Fibroblast of skin of right biceps (primary cell): ENCODE results near the gene AFAP1.
"Not testable (repeated sequence)": the region's sequence is repeated elsewhere in the genome, so short reads cannot be mapped to it uniquely, and the experiment has no call there.

Source experiments
- DNase-seq: peaks from one replicate; pipeline ENCODE4 v3.0.0-alpha.2; 2013

Gene AFAP1

GRCh38 chr4:7945709-7946380, 6.2 kb upstream of the AFAP1 start:
- no peak for DNase-seq

GRCh38 chr4:7944599-7945220, 5.0 kb upstream of the AFAP1 start:
- DNase-seq, result no peak

DNA sequence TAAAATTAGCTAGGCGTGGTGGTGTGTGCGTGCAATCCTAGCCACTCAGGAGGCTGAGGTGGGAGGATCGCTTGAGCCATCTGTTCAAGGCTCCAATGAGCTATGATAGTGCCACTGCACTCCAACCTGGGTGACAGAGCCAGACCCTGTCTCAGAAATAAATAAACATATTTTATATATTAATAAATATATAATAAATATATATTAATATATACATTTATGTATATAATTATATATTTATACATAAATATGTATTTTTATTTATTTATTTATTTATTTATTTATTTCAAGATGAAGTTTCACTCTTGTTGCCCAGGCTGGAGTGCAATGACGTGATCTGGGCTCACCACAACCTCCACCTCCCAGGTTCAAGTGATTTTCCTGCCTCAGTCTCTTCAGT, 4.0 kb upstream of the AFAP1 start:
- not testable (repeated sequence) for DNase-seq

DNA sequence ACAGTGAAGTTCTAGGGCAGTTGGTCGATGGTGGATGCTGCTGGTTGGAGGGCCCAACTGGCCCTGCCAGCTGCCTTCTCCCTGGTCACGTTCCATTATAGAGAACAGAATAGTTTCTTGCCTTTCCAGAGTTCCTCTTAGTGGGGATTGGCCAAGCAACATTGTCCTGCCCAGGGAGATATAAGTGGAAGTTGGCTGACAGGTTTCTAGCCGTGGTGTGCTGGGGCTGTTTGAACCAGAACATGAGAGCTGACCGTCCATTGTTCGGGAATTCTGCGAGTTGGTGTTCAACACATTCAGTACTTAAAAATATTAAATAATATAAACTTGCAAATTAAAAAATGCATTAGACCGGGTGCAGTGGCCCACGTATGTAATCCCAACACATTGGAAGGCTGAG, 3.5 kb upstream of the AFAP1 start:
- DNase-seq, result no peak

DNA sequence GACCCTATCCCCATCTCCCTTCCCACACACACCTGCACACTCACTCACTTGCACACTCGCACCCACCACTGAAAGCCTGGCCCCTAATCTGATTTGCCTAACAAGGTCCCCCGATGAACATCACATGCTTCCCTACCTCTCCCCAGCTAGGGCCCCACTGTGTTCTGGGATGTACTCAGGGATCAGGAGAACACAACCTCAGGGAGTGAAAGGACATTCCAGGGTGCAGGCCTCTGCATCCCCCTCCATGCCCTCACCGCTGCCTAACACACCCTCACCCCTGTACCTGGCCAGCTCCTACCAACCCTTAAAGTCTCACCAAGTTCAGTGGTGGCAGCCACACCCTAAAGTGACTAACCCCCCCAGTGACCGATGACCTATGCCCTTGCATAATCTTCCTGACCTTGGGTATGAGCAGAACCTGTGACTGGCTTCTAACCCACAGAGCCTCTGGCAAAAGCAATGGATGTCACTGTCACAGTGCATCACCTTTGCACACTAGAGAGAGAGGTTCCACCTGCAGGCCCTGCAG, 2.4 kb upstream of the AFAP1 start:
- DNase-seq, result no peak

DNA sequence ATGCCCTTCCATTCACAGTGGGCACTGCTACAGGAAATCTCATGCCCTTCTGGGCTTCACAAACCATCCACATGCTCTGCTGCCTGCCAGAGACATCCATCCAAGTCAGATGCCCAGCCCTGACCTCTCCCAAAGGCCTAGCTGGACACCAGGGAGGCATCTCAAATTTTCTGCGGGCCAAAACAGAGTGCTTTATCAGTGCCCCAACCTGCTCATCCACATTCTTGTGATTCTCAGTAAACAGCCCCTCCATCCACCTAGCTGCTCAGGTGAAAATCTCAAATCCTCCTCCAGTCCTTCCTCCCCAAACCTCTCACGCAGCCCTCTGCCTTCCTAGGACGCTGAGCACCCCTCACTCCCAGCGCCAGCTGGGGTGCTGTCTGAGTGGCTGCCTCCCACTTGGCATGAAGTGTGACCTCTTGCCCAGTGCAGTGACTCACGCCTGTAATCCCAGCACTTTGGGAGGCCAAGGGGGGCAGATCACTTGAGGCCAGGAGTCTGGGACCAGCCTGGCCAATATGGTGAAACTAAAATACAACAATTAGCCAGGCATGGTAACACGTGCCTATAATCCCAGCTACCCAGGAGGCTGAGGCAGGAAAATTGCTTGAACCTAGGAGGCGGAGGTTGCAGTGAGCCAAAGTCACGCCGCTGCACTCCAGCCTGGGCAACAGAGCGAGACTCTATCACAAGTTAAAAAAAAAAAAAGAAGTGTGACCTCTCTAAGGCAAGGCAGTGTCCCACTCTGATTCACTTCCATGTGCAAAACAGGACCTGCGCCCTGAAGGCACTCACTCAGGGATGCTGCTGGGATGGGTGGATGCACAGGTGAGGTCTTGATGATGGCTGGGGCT, 1.7 kb upstream of the AFAP1 start:
- no peak for DNase-seq

- peak; percentile 51 for DNase-seq
These were observed 868 bp downstream of the AFAP1 start for GRCh38 chr4:7938609-7939376.

GRCh38 chr4:7938266-7938608, 1.4 kb downstream of the AFAP1 start:
- DNase-seq, result no peak

GRCh38 chr4:7937006-7937405, 2.7 kb downstream of the AFAP1 start:
- no peak for DNase-seq

DNA sequence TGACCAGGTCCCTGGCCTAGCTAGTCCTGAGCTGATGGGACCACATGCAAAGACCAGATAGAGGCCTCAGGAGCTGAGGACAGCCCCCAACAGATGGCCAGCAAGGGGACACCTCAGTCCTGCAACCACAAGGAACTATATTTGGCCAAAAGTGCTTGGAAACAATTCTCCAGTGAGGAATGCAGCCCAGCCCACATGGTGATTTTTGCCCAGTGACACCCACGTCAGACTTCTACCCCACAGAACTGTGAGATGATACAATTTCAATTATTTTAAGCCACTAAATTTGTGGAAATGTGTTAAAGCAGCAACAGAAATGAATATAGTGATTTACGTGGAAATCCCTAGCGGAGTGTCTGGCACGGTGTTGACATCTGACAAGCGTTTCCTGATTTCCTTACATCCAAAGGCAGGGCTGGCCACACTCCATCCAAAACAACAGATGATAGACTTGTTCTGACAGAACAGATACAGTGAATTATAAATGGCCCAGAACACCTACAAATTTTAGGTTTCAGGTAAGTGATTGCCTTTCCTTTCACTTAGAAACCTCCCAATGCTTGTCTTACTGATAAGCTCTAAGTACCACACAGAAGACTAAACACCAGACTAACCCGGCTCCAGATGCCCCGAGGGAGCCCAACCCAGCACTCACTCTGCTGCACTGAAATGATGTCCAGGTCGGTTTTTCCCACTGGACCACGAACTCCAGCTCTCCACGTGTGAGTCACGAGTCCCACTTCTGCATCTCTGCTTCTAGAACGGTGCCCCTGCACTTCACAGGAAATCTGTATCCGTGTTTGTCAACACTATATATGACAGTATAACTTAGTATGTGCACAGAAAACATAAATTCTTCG, 5.8 kb downstream of the AFAP1 start:
- peak; percentile 57 for DNase-seq

GRCh38 chr4:7932287-7932686, 7.4 kb downstream of the AFAP1 start:
- DNase-seq, result no peak

DNA sequence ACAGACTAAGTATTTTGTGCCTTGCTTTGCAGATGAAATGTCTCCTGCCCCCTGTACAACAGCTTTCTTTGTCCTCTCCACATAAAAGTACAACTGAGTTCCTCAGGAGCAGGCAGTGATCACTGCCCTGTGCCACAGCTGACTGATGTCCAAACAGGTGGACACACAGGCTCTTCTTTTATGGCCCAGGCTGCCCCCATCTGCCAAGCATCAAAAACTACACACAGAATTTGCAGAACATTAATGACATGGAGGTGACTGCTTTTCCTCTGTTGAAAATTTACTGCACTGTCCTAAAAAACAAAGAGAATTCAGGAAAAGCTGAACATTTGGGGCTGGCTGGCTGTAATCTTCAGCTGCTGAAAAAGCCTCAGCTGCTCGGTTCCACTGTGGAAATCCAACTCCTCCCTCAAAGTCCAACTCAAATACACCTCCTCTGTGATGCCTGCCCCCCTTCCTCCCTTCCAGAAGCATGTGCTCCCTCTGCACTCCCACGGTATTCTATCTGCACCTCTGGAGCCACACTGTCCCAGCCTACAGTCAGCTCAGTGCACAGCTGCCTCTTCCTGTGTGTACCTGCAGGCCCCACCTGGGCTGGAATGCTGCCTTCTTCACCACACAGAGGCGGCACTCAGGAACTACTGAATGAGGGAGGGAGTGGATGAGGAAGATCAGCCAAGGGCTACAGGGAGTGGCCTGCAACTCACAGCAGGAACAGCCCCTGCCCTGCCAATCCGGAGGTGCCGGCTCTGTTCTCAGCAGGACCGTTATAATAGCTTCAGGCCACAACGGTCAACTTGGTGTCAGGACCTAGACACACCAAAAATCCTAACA, 10.3 kb downstream of the AFAP1 start:
- DNase-seq, result no peak

DNA sequence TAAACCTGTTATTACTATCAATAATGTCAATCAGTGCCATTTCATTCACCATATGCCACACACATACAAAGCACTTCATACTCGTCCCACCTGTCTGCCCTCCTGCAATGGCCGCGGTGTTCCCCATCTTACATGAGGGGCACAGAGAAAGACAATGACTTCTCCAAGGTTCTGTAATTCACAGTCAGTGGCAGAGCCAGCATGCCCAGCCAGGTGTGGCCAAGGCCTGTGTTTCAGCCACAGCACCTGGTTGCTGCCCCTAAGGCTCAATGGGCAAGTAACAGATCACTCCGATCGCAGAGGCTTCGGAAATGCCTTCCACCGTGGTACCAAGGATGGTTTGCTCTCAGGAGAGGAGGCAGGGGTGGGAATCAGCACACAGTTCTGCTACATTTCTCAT, 10.9 kb downstream of the AFAP1 start:
- no peak for DNase-seq

- no peak for DNase-seq
These were observed 12.8 kb downstream of the AFAP1 start for GRCh38 chr4:7926822-7927221.

DNA sequence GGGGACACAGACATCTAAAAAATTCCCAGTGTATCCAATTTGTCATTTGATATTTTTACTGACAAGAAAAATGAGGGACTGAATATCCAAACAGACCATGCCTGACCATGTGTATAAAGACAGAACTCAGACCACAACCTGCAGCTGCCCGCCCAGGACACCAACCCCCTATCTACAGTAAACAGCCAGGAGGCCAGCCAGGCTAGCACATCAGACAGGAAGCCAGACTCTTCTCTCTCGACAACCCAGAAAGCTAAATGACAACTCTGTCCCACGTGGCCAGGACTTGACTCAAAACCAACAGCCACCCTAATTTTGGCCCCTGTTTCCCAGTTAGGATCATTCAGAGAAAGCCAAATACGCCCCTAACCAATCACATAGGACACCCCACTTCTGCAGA, 15.1 kb downstream of the AFAP1 start:
- DNase-seq, result no peak

GRCh38 chr4:7924163-7924562, 15.5 kb downstream of the AFAP1 start:
- no peak for DNase-seq

- no peak for DNase-seq
These were observed 17.2 kb downstream of the AFAP1 start for GRCh38 chr4:7922466-7922865.

DNA sequence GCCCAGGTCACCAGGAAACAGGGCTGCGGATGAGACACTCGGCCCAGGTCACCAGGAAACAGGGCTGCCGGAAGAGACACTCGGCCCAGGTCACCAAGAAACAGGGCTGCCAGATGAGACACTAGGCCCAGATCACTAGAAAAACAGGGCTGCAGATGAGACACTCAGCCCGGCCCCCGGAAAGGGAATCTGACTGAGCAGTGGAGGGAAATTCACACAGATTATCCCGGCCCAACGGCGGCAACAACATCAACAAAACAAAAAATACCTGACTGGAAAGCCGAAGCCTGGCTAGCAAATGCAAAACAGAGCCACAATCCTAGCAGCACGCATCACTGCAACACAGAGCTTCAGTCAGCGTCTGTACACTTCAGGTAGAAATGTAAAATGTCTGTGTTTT, 20.7 kb downstream of the AFAP1 start:
- DNase-seq, result no peak

GRCh38 chr4:7918187-7918586, 21.5 kb downstream of the AFAP1 start:
- not testable (repeated sequence) for DNase-seq

DNA sequence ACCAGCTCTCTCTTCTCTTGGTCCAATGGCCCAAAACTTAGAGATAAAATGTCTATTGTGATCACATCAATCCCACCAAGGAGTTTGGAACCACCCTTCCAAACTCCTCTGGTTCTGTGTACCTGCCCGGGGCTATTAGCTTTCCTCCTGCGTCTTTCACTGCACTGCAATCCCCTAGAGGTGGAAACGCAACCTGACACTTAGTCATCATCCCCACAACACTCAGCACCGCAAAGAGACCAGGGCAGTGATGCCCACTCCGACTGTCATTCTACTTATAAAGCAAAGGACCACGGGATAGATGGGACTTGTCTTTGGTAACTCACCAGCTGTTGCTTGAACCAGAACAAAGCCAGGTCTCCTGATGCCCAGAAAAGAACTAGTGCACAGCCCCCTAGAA, 22.0 kb downstream of the AFAP1 start:
- DNase-seq, result no peak

- DNase-seq, result no peak
These were observed 23.8 kb downstream of the AFAP1 start for GRCh38 chr4:7915875-7916242.
